GM06990 (cell line): Measurements from ENCODE around the gene COL5A2.

ENCODE experiments used
- DNase-seq: peaks from one replicate; pipeline ENCODE4 v3.0.0-alpha.2; 2011; ENCODE audit not compliant: insufficient read length; ENCODE audit errors: extremely low read depth
- H3K27me3 ChIP-seq: replicated peaks from 2 replicates; pipeline ENCODE4 v1.6.0; 2011; ENCODE audit warnings: low read length; ENCODE audit not compliant: control insufficient read depth, insufficient read depth
- H3K36me3 ChIP-seq: 2 replicates; pipeline ENCODE4 v1.5.1; 2011; ENCODE audit warnings: low read length; ENCODE audit not compliant: control insufficient read depth, insufficient read depth
- H3K4me3 ChIP-seq: replicated peaks from 2 replicates; pipeline ENCODE4 v1.5.1; 2011; ENCODE audit warnings: low read depth, mild to moderate bottlenecking, control low read depth, low read length
- CTCF ChIP-seq: IDR thresholded peaks from 2 replicates; pipeline ENCODE4 v1.5.1; 2011; ENCODE audit warnings: low read length, control low read depth, mild to moderate bottlenecking, inconsistent platforms; ENCODE audit not compliant: insufficient read depth, poor library complexity, severe bottlenecking

Gene COL5A2

GRCh38 chr2:189048189-189048588 lies 131.4 kb downstream of the COL5A2 start:
- no peak for DNase-seq
- TF ChIP-seq CTCF: no peak
- no peaks in the 10 kb centered on the region for H3K27me3 ChIP-seq
- no peaks in the 10 kb centered on the region; the same call in 1 of the 2 replicates for H3K36me3 ChIP-seq
- H3K4me3 ChIP-seq: no peak overlapping the region

DNA sequence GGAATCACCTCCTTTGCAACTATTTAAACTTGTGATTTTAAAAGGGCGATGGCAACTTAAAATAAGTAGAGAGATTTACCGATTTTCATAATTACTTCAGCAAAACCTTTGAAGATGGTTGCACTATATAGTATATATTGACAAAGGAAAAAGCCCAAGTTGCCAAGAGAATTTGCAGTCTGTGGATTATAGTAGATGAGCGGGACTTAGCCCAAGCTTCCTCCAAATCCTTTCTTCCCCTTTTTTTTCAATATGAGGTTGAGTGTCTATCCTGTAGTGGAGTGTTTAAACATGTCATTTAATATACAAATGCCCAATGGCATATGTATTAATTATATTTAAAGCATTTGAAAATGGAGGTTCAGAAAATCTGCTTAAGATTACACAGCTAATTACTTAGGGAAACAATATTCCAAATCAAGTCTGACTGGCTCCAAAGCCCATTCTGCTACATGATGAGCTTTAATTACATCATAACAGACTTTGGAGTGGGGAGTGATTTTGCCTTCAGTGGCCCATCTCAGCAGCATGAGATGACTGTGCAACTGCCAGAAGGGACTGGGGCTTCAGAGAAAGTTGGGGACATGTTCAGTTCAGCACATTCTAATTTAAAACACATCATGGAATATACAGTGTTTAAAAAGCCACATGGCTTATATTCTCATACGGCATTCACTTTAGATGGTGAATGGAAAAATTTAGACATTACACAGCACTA lies 132.2 kb downstream of the COL5A2 start:
- H3K27me3 ChIP-seq: no peaks in the 10 kb centered on the region
- DNase-seq: no peak
- H3K36me3 ChIP-seq: no peaks in the 10 kb centered on the region
- H3K4me3 ChIP-seq: no peak overlapping the region
- no peak for TF ChIP-seq CTCF

DNA sequence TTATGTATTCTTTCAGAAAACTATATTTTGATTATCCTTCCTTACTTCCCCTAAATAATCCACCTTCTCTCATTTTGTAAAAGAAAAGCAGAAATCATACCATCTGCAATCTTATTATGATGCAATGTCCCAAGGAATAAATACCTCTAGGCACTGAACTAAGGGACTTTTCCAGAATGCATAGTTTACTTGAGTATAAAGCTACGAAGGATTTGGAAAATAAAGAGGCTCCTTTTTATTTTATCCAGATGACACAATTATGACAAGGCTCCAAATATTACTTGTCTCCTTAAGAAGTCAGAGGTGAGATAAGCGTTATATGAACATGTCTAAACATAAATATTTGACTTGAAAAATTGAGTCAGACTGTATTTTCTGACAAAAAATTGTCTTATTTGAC lies 133.2 kb downstream of the COL5A2 start:
- TF ChIP-seq CTCF: no peak
- no peaks in the 10 kb centered on the region for H3K36me3 ChIP-seq

GRCh38 chr2:189045836-189046235 lies 133.7 kb downstream of the COL5A2 start:
- H3K36me3 ChIP-seq: no peaks in the 10 kb centered on the region

More for the DNA sequence above, 133.2 kb downstream of the COL5A2 start:
- no peak for DNase-seq
- Histone ChIP-seq H3K4me3 (no peak overlapping the region), H3K27me3 (no peaks in the 10 kb centered on the region)

GRCh38 chr2:189037518-189037917 lies 142.0 kb downstream of the COL5A2 start:
- no peak for DNase-seq
- Histone ChIP-seq H3K4me3 (no peak overlapping the region), H3K27me3 (no peaks in the 10 kb centered on the region), H3K36me3 (no peaks in the 10 kb centered on the region)
- TF ChIP-seq CTCF: no peak

More at GRCh38 chr2:189045836-189046235, 133.7 kb downstream of the COL5A2 start:
- Histone ChIP-seq H3K27me3 (no peaks in the 10 kb centered on the region), H3K4me3 (no peak overlapping the region)
- no peak for DNase-seq
- no peak for TF ChIP-seq CTCF
